BE2C (cell line): ENCODE data around the gene DPYD.
"Not testable (repeated sequence)": the region's sequence is repeated elsewhere in the genome, so short reads cannot be mapped to it uniquely, and the experiment has no call there.

Source experiments
- DNase-seq: peaks from one replicate; pipeline ENCODE4 v3.0.0-alpha.2; 2020
- H3K27me3 ChIP-seq: fragments of 250-450 bp; sonication (Bioruptor Pico); 2 replicates; pipeline ENCODE4 v1.5.1; 2020; ENCODE audit warnings: mild to moderate bottlenecking
- H3K36me3 ChIP-seq: fragments of 250-450 bp; sonication (Bioruptor Pico); 2 replicates; pipeline ENCODE4 v1.5.1; 2020; ENCODE audit warnings: mild to moderate bottlenecking
- H3K4me1 ChIP-seq: fragments of 250-450 bp; sonication (Bioruptor Pico); 2 replicates; pipeline ENCODE4 v1.5.1; 2020
- H3K4me3 ChIP-seq: 2 replicates; pipeline ENCODE4 v1.5.1; 2011; ENCODE audit warnings: low read depth, low read length
- H3K9me3 ChIP-seq: fragments of 250-450 bp; sonication (Bioruptor Pico); 2 replicates; pipeline ENCODE4 v1.5.1; 2020
- CTCF ChIP-seq: IDR thresholded peaks from 2 replicates; pipeline ENCODE4 v1.5.1; 2012; ENCODE audit warnings: mild to moderate bottlenecking, low read depth, low read length

DPYD gene

GRCh38 chr1:97245026-97245425 lies 675.8 kb downstream of the DPYD start:
- DNase-seq = no peak
- Histone ChIP-seq H3K9me3 (no peaks in the 10 kb centered on the region), H3K36me3 (no peaks in the 10 kb centered on the region), H3K4me1 (no peaks in the 10 kb centered on the region; the same call in 1 of the 2 replicates), H3K4me3 (no peak overlapping the region), H3K27me3 (no peaks in the 10 kb centered on the region)
- TF ChIP-seq CTCF = no peak

DNA sequence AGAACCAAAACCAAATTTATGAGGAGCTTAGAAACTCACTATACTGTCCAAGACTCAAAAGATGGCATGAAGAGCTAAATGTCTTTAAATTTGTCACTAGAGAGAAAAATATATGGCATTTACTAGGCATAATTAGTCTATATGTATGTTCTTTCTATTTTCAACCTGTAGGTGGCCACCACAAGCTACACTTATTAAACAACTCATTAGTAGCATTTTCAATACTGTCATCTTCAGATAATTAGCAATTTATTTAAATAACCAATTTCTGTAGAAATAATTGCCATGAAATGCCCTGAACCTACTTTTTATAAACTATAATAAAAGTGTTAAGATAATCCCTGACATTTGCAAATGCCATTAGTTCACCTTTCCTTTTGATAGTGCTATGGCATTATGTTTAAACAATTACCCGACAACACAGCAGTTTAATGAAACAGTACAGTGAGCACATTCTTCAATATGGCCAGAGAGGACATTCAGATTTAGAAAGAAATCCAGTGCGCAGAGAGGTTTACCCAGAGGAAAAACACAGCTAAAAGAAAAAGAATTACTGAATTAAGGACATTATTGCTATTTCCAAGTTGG lies 676.8 kb downstream of the DPYD start:
- Histone ChIP-seq H3K4me3 (no peak overlapping the region), H3K4me1 (no peaks in the 10 kb centered on the region; the same call in 1 of the 2 replicates), H3K27me3 (no peaks in the 10 kb centered on the region), H3K36me3 (no peaks in the 10 kb centered on the region), H3K9me3 (no peaks in the 10 kb centered on the region)
- TF ChIP-seq CTCF = peak; percentile 48
- DNase-seq = no peak

- no peak for DNase-seq
- Histone ChIP-seq H3K9me3 (no peaks in the 10 kb centered on the region), H3K4me3 (no peak overlapping the region), H3K4me1 (peaks cover 3% of the 10 kb centered on the region), H3K36me3 (no peaks in the 10 kb centered on the region), H3K27me3 (no peaks in the 10 kb centered on the region)
- TF ChIP-seq CTCF = no peak
These were observed 682.0 kb downstream of the DPYD start for GRCh38 chr1:97238816-97239215.

DNA sequence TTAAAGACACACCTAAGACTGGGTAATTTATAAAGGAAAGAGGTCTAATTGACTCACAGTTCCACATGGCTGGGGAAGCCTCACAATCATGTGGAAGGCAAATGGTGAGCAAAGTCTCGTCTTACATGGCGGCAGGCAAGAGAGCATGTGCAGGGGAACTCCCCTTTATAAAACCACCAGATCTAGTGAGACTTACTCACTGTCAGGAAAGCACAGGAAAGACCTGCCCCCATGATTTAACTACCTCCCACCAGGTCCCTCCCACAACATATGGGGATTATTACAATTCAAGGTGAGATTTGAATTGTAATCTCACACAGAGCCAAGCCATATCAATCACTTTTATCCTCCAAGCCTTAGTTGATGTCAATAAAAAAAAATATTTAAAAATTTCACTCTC lies 689.5 kb downstream of the DPYD start:
- not testable (repeated sequence) for H3K27me3 ChIP-seq, DNase-seq, H3K9me3 ChIP-seq, H3K4me1 ChIP-seq, H3K4me3 ChIP-seq, H3K36me3 ChIP-seq

- Histone ChIP-seq H3K4me3 (no peak overlapping the region), H3K9me3 (no peaks in the 10 kb centered on the region), H3K4me1 (peaks cover 7% of the 10 kb centered on the region; the same call in 1 of the 2 replicates), H3K36me3 (no peaks in the 10 kb centered on the region), H3K27me3 (no peaks in the 10 kb centered on the region)
- no peak for TF ChIP-seq CTCF
- DNase-seq = no peak
These were observed 708.2 kb downstream of the DPYD start for GRCh38 chr1:97212671-97213070.

DNA sequence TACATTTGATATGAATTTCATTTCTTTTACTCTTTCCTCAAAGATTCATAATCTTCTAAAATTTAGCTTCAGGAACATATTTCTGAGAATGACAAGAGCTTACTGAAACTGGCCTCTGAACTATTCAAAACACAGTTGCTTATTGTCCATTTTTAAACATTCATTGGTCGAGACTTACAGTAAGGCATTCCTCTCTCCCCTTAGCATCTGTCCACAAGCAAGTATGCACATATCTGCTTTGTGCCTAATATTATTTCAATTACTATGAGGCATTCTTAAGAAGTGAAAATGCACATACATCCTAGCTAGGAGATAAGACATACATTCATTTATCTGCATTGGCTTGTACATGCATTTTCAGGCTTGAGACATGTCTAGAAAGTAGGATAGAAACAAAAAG lies 710.5 kb downstream of the DPYD start:
- Histone ChIP-seq H3K36me3 (no peaks in the 10 kb centered on the region), H3K27me3 (no peaks in the 10 kb centered on the region), H3K4me1 (peaks cover 9% of the 10 kb centered on the region; the same call in 1 of the 2 replicates), H3K9me3 (no peaks in the 10 kb centered on the region), H3K4me3 (no peak overlapping the region)
- DNase-seq = no peak
- TF ChIP-seq CTCF = no peak
